ENCODE data around the gene NFIC.
"Not testable (repeated sequence)": the region's sequence is repeated elsewhere in the genome, so short reads cannot be mapped to it uniquely, and the experiment has no call there.

Gene NFIC

DNA sequence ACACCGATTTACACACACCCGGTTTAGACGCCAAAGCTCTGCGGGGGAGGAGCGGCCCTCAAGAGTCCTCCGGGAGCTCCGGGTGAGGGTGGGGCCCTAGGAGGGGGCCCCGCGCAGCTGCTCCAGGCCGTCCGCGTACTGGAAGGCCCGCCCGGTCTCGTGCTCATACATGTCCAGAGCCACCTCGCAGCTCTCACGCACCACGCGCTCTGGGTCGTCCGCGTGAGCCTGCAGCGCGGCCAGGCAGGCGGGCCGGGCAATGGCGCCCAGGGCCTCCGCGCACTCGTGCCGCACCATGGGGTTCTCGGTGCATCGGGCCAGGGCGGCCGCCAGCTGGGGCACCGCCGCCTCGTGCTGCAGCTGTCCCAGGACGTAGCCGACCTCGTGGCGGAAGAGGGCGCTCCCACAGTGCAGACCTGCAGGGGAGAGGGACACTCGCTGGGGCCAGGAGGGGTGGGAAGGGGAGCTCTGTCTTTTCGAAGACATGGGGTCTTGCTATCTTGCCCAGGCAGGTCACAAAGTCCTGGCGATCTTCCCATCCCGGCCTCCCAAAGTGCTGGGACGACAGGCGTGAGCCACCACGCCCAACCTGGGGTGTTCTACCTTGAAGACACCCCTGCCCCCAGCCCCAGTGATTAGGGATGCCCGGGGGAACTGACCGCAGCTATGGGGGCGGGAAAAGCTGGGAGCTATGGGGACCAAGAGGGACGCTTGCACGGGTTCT, 125.2 kb downstream of the NFIC start:
- no peak for DNase-seq (ENCODE audit: low spot score)

DNA sequence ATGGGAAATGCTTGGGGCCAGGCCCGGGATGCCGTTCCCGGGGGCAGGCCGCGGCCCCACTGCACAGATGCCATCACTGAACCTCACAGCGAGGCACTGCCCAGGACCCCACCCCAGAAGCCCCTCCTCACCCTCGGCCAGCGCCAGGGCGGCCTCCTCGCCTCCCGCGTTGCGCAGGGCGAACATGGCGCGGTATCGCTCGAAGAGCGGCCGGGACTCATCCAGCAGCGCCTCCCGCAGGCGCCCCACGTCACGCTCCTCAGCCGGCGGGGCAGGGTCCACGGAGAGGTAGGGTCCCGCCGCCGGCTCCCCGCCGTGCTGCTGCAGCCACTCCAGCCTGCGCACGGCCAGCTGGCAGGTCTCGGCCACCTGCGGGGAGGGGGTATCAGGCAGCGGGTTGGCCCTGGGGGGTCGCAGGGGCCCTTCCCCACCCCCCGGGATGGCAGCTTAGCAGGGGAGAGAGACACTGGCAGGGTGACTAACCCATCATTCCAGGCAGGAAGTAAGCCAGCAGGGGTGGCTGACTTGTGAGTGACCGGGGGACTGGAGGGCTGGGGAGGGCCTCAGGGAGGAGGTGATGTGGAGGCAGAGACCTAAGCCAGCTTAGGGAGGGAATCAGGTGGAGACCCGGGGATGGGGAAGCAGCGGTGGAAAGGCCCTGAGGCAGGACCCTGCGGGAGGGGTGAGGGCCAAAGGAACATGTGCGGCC, 125.9 kb downstream of the NFIC start:
- no peak for DNase-seq (ENCODE audit: low spot score)

DNA sequence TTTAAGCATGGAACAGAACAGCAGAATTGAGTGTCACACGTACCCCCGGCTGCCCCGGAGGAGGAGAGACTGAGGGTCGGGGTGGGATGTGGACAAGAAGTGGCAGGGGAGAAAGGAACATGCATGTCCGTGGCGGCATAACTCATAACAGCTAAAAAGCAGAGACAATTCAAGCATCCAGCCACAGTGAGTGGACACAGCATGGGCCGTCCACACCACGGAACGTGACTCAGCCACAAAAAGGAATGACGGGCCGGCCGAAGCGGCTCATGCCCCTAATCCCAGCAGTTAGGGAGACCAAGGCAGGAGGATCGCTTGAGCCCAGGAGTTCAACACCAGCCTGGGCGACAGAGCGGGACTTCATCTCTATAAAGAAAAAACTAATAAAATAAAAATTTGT, 126.5 kb downstream of the NFIC start:
- no peak for DNase-seq (ENCODE audit: low spot score)

DNA sequence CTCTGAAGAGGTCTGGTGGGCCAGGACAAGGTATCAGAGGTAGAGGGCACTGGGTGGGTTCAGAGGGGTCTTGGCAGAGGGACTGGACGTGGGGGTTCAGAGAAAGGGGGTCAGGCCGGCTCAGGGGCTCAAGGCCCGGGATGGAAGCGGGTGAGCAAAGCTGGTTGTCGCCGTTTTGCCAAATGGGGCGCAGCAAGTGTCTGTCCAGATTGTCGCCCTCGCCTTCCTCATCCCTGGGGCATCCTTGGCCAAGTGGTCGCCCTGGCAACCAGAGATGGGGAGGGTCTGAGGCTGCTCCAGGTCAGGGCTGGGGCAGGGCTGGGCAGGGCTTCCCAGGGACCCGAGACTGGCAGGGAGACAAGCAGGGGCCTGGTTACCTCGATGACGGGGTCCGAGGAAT, 127.3 kb downstream of the NFIC start:
- no peak for DNase-seq (ENCODE audit: low spot score)

DNA sequence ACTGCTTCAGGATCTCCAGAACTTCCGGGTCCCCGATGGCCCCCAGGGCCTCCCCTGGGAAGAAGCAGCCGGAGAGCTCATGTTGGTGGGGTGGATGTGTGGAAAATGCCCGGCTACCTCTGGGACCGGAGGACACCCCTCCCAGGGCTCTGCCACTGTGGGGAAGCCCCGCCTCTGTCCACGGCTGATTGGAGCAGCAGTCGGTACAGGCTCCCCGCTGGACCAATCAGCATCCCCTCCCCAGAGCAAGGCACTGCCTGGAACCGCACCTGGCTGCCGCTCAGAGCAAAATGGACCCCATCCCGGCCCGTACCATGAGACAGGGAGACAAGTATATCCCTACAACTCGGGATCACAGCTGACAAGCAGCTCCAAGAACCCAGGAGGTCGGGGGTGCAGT, 127.7 kb downstream of the NFIC start:
- DNase-seq (ENCODE audit: low spot score) = peak; percentile 94

DNA sequence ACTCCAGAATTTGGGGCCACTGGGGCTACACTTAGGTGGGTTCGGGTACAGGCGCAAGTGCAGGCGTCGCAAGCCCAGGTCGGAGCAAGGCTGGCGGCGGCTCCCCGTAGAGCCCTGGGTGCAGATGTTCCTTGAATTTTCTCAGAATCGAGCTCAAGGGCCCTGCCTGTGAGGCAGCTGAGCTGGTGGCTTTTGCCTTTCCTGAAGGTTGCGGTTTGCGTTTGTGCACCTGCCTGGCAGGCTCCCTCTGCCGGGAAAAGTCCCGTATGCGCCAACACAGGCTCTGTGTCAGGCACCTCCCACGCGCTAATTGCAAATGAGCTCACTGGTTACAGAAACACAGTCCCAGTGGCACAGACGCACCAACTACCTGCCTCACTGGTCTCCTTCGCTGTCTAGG, 128.2 kb downstream of the NFIC start:
- DNase-seq (ENCODE audit: low spot score) = peak; percentile 74

DNA sequence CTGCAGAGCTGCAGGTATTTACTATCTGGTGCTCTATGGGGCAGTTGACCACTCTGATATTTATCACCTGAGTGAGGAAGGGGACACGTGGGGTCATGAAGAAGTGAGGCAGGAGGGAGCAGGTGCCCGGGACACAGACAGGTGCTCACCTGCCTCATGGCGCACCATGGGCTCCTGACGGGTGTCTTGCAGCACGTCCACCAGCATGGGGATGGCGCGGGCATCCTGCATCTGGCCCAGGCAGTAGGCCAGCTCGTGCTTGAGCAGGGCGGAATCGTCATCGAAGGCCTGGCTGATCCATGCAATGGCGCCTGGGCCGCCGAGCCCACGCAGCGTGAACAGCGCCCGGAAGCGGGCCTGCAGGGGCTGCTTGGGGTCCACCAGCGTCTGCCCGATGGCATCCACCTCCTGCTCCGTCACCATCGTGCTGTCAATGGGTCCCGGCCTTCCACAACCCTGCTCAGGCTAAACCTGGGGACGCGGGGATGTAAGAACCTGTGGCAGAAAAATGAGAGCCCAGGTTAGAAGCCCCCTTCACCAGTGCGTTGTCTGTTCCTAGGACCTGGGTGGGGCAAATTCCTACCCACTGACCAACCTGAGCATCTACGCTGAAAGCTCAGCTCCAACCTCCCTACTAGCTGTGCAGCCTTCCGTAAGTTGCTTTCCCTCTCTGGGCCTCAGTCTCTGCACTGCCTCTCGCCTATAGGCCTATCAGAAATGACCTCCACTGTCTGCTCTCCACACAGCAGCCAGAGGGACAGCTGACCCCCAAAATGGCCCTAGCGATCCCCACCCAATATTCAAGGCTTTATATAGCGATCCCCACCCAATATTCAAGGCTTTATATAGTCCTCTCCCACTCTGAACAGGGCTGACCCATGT, 130.2 kb downstream of the NFIC start:
- no peak for DNase-seq (ENCODE audit: low spot score)

DNA sequence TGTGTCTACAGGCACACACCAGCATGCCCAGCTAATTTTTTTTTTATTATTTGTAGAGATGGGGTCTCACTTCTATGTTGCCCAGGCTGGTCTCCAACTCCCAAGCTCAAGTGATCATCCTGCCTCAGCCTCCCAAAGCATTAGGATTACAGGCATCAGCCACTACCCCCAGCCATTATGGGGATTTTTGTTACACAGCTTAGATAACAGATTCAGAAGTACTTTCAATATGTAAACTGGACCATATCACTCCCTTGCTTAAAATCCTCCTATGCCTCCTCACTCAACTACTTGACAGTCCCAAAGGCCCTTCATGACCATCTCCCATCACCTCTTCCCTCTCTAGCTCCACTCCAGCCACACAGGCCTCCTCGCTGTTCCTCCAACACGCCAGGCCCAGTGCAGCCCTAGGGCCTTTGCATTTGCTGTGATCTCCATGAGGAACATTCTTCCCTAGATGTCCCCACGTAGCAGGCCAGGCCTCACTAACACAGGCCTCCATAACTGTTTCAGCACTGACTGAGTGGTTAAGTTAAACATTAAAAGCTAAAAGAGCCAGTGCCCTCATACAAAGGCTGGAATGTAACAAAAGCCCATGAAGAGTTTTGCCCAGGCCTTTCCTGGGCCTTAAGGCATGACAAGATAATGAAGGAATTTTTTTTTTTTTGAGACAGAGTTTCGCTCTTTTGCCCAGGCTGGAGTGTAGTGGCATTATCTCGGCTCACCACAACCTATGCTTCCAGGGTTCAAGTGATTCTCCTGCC, 131.6 kb downstream of the NFIC start:
- no peak for DNase-seq (ENCODE audit: low spot score)

DNA sequence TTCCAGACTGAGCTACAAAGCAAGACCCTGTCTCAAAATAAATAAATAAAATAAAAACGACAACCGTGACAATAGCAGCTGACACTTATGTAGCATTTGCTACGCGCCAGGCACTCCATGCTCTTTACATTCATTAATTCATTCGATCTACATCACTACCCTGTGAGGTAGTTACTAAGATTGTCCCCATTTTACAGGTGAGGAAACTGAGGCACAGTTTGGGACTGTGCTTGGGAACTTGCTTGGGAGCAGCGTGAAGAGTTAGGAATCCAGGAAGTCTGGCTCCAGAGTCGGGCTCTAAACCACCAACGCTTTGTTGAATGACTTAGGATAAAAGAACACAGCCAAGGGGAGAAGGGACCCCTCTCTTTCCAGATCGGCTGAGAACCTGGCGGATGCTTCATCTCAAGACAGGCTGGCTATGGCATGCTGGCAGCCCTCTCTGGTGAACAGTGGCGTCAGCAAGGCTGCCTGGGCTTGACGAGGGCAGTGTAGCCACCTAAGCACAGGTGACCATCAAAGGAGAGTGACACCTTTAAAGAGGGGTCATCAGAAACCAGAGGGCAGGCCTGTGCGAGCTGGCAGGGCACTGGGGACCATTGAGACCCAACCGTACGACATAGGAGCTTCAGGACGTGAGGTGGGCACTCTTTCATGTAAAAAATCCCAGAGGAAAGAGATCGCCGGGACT, 133.5 kb downstream of the NFIC start:
- DNase-seq (ENCODE audit: low spot score) = no peak

DNA sequence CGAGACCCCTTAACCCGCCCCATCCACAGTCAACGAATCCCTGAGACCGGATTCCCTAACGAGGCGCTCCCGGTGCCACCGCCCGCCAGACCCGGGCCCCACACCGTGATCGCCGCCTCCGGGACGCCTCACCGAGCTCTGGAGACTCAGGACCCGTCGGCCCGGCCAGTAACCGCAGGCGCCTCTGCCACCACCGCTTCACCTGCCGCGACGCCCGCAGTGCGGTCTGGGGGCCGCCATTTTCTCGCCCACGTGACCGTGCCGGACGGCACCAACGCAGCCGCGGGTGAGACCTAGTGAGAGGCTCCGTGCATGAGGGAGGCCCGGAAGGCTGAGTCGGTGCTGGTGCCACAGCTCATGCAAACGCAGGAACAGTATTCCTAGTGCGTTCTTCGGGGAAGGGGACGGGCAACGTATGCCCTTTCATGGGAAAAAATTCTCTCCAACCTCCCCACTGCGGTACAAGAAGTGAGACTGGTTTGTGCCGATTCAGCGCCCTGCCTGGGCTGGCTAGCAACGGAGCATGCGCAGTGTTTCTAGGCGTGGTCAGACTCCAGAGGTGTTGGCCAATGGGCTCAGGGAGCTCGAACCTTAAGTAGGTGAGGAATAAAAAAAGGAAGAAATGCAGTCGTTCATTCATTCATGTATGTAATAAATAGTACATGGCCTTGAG, 134.2 kb downstream of the NFIC start, which contains the start of gene DOHH:
DOHH (minus strand) TSS at position 246 of the 673 bp plus-strand sequence. CDS start 3,860 bp downstream, outside the sequence.
- peak; percentile 96 for DNase-seq (ENCODE audit: low spot score)

DNA sequence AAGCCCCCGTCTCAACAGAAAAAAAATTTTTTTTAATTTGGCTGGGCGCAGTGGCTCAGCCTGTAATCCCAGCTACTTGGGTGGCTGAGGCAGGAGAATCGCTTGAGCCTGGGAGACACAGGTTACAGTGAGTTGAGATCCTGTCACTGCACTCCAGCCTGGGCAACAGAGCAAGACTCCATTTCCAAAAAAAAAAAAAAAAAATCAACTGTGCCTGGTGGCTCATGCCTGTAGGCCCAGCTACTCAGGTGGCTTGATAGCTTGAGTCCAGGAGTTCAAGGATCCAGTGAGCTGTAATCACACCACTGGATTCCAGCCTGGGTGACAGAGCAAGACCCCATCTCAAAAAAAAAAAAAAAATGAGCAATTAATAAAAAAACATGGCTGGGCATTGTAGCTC, 135.4 kb downstream of the NFIC start:
- DNase-seq (ENCODE audit: low spot score) = no peak

DNA sequence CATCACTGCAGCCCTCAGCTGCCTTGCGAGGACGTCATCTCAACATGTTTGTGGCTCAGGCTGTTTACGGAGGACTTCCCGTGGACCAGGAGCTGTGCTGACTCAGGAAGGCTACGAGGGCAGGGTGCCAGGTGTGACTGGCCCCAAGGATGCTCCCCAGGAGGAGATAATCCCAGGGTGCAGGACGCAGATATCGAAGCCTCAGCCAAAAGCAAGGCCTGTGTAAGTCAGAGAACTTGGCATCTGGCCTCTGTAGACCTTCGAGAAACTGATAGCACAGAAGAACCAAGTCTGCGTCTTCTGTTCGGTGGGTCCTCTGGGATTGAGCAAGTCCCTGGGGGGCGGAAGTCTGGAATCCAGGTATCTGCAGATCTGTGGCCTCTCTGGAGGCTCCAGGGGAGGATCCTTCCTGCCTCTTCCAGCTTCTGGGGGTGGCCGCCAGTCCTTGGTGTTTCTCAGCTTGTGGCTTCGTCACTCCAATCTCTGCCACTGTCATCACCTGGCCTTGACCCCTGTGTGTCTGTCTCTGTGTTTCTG, 136.7 kb downstream of the NFIC start:
- no peak for DNase-seq (ENCODE audit: low spot score)

DNA sequence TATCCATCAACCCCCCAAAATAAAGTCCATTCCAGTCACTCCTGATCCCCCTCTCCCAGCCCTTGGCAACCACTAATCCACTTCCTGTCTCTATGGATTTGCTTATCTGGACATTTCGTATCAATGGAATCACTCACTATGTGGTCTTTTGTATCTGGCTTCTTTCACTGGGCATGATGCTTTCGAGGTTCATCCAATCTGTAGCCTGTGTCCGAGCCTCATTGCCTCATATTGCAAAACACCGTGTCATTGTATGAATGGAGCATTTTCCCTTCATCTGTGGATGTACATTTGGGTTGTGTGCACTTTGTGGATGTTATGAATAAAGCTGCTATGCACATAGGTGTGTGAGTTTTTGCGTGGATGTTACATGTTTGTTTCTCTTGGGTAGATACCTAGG, 138.4 kb downstream of the NFIC start:
- DNase-seq (ENCODE audit: low spot score) = no peak

DNA sequence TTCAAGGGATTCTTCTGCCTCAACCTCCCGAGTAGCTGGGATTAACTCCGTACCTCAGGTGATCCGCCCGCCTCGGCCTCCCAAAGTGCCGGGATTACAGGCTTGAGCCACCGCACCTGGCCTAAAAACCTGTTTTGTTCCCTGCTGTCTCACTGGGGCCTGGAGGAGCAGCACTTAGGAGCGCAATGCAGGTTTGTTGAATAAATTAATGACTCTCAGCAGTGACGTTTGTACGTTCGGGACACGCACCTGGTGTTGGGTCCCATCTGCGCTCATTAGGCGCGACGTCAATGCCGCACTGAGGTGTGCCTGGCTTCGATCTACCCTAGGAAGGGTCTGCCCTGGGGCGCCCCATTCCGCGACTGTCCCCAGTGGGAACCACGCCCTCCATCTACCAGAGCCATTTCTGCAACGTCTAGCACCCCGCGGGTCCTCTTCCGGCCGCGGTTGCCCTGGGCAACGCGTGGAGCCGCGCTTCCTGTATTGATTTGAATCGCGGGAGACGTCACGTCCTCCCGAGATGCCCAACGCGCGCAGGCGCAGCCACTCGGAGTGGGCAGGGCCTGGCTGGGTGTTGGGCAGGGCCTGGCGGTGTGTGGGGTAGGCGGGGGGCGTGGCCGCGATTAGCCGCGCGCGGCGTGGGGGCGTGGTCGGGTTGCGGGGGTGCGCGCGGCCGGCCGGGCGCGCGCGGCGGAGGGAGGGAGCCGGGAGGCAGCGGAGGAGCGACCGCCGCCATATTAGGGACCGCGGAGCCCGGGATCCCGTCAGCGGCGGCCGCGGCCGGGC, 139.4 kb downstream of the NFIC start, which contains the start of gene FZR1:
FZR1 (plus strand) TSS at position 714 of the 786 bp plus-strand sequence. CDS start 16,679 bp downstream, outside the sequence.
- peak; percentile 98 for DNase-seq (ENCODE audit: low spot score)

DNA sequence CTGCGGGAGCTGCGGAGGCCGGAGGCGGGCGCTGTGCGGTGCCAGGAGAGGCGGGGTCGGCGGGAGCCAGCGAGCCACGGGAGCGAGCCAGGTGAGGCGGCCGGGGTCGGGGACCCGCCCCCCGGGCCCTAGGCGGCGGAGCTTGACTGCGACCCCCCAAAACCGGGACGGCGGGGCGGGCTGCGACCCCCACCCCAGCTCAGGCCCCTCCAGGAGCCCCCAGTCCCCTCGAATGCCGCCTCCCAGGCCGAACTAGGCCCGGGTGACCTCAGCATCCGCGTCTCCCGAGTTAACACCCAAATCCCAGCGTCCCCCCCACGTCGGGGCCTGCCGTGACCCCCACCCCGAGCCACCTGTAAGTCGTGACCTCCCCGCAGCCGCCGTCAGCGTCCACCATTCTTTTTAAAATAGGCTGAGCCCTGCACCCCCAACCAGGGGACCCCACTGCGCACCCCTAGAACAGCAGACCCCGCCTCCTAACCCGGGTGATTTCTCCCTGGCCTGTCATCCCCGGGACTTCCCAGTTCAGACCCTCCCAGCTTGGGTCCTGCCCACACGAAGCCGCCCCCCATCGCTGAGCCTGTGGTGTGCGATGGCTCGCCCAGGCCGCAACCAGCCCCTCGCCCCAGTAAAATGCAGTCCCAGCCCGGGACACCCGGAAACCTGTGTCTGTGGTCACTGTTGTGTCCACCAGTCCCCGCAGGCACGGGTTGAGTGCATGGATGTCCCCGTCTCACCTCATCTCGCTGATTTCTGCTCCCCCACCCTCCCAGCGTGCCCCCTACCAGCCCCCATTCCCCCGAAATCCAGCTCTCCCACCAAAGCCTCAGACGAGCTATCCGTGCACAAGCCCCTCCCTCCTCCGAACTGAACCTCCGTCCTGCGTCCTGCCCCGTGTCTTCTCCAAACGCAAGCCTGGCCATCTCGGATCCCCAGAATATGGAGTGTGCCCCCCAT, 140.3 kb downstream of the NFIC start:
- DNase-seq (ENCODE audit: low spot score) = no peak

DNA sequence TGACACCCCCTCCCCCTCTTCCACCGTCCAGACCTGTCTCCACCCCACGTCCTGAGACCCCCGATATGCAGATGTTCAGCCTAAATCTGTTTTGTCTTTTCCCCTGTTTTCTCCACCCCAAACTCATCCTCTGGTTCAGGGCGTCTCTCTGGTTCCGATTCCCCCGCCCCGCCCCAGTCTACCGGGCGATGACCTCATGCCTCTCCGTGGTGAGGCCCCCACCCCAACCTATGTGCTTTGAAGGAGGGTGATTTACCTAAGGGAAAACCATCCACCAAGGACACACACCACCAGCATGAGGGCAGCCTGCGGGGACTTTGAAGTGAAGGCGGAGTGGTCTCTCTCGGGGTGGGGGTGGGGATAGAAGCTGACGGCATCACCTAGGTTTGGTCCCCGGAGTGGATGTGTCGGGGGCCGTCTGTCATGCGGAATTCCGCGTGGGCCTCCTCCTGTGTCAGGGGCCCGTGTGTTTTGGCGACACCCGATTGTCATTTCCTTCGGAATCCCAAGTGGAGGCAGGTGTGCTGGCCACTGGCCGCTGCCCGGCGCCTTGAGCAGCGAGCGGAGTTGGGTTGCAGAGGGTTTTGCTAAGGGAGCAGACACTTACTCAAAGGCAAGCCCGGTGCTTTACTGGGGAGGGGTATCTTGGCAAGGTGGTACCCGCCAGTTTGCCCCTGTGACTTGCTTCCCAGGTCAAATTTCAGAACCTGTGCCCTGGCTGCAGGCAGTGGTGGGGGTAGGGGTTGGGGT, 141.2 kb downstream of the NFIC start:
- DNase-seq (ENCODE audit: low spot score) = no peak

DNA sequence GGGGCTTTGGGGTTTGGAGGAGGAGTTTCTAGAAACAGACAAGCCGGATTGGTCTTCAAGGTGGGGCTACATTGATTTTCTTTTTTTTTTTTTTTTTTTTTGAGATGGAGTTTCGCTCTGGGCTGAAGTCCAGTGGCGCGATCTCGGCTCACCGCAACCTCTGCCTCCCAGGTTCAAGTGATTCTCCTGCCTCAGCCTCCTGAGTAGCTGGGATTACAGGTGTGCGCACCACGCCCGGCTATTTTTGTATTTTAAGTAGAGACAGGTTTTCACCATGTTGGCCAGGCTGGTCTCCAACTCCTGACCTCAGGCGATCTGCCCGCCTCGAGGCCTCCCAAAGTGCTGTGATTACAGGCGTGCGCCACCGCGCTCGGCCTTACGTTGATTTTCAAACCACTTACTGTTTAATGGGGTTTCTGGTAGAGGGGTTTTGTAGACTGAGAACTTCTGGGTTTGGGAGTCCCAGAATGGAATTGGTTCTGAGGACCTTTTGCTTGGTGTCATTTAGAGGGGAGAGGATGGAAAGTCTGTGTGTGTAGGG, 141.8 kb downstream of the NFIC start:
- DNase-seq (ENCODE audit: low spot score) = not testable (repeated sequence)
